ENCODE data around the gene C3.

DNA sequence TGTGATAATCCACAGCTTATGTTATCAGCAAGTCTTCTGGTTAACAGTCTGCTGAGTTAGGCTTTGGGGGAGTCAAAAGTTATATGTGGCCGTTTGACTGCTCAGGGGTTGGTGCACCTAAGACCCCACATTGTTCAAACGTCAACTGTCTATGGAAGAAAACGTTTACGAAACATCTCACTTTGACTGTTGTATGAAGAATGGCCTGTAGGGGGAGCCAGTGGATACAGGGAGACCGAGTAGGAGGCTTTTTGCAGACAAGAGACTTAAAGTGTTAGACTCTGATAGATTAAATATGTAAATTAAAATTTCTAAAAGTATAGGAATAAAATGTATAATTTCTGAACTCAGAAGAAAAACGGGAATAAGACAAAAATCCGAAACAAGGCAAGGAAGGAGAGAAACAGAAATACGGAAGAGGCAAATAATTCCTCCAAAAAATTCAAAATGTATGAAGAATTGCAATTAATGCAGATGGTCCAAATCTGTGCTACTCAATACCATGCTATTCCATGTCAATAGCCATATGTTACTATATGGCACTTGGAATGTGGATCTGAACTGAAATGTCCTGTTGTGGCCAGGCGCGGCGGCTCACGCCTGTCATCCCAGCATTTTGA is 88.3 kb downstream of the C3 start:
- peak; percentile 58 to 86 (median 76) for TF ChIP-seq CTCF (IDR thresholded peaks at IDR 0.05)
- no peak for TF ChIP-seq POLR2AphosphoS5 (IDR thresholded peaks at IDR 0.05)
- TF ChIP-seq POLR2A (IDR thresholded peaks at IDR 0.05), result no peak

Measured in upper lobe of left lung (tissue), 4 donors.